Memory B cell (primary cell): Measurements from ENCODE around the gene GPC3.

Experiments
- ATAC-seq: fragments of 150-1000 bp; cut with Tn5 transposase; 2 replicates; pipeline ENCODE4 v1.10.0; 2021; ENCODE audit warnings: low read depth, mild to moderate bottlenecking, moderate library complexity
- DNase-seq, 2 donors: peaks; one replicate each; pipeline ENCODE4 v3.0.0; 2022; ENCODE audit warnings: low spot score in 2 of 2
- H3K27ac Mint-ChIP-seq: one replicate; pipeline ENCODE4 v1.8.0; 2022; ENCODE audit warnings: mild to moderate bottlenecking, moderate library complexity, mixed read lengths
- H3K27me3 Mint-ChIP-seq: one replicate; pipeline ENCODE4 v1.8.0; 2022; ENCODE audit warnings: mixed read lengths
- H3K36me3 Mint-ChIP-seq: one replicate; pipeline ENCODE4 v1.8.0; 2022; ENCODE audit warnings: mild to moderate bottlenecking, mixed read lengths
- H3K4me1 Mint-ChIP-seq: one replicate; pipeline ENCODE4 v1.8.0; 2022; ENCODE audit warnings: mixed read lengths
- H3K4me3 Mint-ChIP-seq: one replicate; pipeline ENCODE4 v1.8.0; 2022; ENCODE audit warnings: mild to moderate bottlenecking, moderate library complexity, mixed read lengths
- H3K9me3 Mint-ChIP-seq: one replicate; pipeline ENCODE4 v1.8.0; 2022; ENCODE audit warnings: mixed read lengths

GPC3 gene

DNA sequence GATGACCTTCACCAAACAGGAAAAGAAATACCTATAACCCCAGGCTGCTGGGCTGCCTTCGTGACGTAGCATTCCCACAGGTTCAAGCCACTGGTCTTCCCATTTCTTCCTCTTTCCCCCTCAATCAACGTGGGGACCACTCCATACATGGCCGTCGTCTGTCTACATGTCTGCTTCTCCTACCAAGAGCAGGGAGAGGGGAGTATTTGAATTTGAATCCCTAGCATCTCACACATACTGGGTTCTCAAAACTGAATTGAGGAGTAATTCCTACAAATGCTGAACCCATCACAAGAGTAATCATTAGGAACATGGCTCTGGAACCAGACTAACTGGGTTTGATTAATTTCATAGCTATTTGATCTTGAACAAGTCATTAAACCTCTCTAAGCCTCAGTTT is 17.3 kb downstream of the GPC3 start:
- DNase-seq (no peak), ATAC-seq (no peak)
- Mint-ChIP-seq H3K4me3 (no peak overlapping the region), H3K27me3 (peaks cover 6% of the 10 kb centered on the region), H3K9me3 (no peaks in the 10 kb centered on the region), H3K27ac (no peak overlapping the region), H3K4me1 (no peaks in the 10 kb centered on the region), H3K36me3 (no peaks in the 10 kb centered on the region)

DNA sequence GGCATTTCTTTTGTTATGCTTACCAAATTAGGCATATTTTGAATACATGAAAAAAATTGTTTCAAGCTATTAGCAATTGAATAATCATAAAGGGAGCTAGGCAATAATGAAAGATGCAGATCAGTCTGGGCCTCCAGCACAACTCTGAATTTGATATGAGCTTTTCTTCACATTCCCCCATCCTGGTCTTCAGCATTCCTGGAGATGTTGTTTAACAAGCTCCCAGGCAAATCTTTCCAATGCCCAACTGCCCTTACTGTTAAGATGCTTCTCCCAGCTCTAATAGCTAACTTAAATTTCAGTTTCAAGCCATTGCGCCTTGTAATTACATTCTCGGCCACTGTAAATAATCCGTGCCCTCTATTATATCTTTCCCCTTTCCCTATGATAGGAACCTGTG is 19.2 kb downstream of the GPC3 start:
- DNase-seq (no peak), ATAC-seq (no peak)
- Mint-ChIP-seq H3K27ac (no peak overlapping the region), H3K4me1 (no peaks in the 10 kb centered on the region), H3K4me3 (no peak overlapping the region), H3K27me3 (peaks cover 2% of the 10 kb centered on the region), H3K36me3 (no peaks in the 10 kb centered on the region), H3K9me3 (no peaks in the 10 kb centered on the region)

DNA sequence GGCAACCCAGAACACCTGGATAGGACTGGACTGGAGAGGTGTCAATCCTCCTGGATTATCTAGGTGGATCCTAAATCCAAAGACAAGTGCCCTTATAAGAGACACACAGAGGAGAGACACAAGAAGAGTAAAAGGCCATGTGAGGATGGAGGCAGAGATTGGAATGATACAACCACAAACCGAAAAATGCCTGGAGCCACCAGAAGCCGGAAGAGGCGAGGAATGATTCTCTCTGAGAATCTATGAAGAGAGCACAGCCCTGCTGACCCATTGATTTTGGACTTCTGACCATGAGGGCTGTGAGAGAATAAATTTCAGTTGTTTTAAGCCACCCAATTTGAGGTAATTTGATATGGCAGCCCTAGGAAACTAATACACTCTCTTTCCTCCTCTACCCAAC is 20.1 kb downstream of the GPC3 start:
- Mint-ChIP-seq H3K36me3 (no peaks in the 10 kb centered on the region), H3K9me3 (no peaks in the 10 kb centered on the region), H3K4me1 (no peaks in the 10 kb centered on the region), H3K27me3 (peaks cover 2% of the 10 kb centered on the region), H3K27ac (no peak overlapping the region), H3K4me3 (no peak overlapping the region)
- ATAC-seq (no peak), DNase-seq (no peak)

DNA sequence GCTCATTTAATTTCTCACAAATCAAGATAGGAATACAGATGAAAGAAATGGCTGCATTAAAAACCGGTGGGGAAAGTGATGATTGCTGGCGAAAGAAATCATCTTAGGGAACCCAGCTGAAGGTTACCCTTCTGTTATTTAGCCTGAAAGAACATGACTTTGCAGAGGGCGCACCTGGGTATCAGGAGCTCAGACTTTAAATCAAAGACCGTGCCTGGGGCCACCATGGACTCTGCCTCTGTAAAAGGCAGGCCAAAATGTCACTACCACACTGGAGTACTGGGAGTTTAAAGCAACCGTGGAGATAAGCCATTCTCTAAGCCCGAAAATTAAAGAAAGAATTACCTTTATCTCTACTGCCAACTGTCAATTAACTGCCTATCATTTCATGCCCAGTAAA is 24.3 kb downstream of the GPC3 start:
- no peaks in the 10 kb centered on the region for H3K36me3 Mint-ChIP-seq
- peaks cover 2% of the 10 kb centered on the region for H3K27me3 Mint-ChIP-seq
- H3K27ac Mint-ChIP-seq = no peak overlapping the region
- DNase-seq = no peak
- H3K9me3 Mint-ChIP-seq = no peaks in the 10 kb centered on the region
- H3K4me1 Mint-ChIP-seq = no peaks in the 10 kb centered on the region
- ATAC-seq = no peak
- H3K4me3 Mint-ChIP-seq = no peak overlapping the region

DNA sequence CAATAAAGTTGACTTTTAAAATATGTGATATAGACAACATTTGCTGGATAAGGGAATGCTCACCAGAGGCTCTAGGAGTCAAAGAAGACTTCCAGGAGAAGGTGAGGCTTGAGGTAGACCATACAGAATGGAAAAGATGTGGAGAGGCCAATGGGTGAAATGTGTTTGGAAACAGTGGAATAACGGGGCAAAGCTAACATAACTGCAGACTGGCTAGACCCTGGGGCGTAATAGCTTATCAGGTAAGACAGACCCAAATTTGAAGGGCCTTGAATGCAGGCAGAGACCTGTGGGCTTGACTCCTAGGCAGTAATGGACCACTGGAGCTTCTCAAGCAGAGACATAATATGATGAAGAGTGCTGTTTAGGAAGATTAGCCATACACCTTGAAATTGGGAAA is 25.4 kb downstream of the GPC3 start:
- Mint-ChIP-seq H3K36me3 (no peaks in the 10 kb centered on the region), H3K4me3 (no peak overlapping the region), H3K27ac (no peak overlapping the region), H3K9me3 (peaks cover 2% of the 10 kb centered on the region), H3K27me3 (peaks cover 2% of the 10 kb centered on the region), H3K4me1 (no peaks in the 10 kb centered on the region)
- ATAC-seq (no peak), DNase-seq (no peak)

DNA sequence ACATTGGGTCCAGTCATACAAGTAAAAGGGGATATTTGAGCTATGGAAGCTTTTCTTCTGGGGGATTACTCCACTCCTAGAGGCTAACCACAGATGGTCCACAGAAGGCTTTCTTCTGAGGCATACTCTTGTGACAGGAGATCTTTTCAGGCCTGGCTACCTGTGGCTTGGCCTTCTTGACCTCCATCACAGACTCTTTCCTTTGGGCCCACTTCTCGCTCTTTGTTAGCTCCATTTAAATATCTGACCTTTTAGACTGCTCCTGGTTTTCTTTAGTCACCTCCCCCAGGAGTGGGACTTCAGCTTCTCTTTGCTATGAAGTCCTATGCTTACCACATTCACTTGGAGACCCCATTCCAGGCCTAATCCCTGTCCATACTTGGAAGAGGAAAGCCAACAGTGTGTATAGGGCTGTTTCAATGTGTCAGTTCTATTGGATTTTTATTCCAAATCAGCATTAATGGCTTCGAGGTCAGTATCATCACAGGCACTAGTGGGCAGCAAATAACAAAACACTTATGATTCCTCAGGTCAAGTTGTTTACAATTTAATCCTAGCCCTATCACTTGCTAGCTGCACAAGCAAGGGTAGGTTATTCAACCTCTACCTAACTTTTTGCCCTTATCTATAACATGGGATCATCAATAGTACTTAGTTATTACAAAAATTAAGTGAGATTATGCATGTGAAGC is 26.3 kb downstream of the GPC3 start:
- ATAC-seq = no peak
- no peak overlapping the region for H3K27ac Mint-ChIP-seq
- H3K9me3 Mint-ChIP-seq = peaks cover 2% of the 10 kb centered on the region
- no peak for DNase-seq
- H3K4me3 Mint-ChIP-seq = no peak overlapping the region
- no peaks in the 10 kb centered on the region for H3K4me1 Mint-ChIP-seq
- H3K27me3 Mint-ChIP-seq = peaks cover 2% of the 10 kb centered on the region
- H3K36me3 Mint-ChIP-seq = no peaks in the 10 kb centered on the region

DNA sequence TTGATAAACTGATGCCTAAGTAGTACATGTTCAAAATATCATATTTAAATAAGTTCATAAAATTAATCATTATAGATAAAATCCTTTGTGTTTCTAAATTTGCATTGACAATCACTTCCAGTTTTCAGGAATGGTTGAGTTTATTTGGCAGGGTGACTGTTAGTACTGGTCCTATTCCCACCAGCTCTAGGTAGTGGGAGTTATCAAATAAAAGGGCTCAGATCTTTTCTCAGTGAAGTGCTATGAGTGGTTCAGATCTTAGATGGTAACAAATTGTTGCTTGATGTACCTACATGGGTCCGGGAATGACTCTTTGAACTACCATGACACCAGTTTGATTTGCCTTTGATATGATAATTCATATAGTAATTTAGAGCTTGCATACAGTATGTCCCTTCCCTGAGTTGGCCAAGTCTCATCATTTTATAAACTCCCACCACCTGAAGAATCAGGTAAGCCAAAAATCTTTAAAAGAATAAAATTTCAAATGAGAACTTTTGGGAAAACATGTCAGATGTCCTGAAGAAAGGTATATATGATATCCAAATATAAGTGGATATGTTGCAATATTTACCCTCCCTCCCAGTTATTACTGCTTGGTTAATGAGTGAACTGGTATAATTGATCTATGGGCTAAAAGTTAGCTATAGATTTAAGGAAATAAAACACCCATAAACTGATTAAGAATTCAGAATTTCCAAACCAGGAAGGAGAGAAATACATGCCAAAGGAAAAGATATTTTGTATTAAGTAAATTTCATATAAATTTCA is 28.6 kb downstream of the GPC3 start:
- peaks cover 5% of the 10 kb centered on the region for H3K9me3 Mint-ChIP-seq
- H3K4me1 Mint-ChIP-seq = no peaks in the 10 kb centered on the region
- DNase-seq = no peak
- no peak for ATAC-seq
- no peaks in the 10 kb centered on the region for H3K36me3 Mint-ChIP-seq
- H3K4me3 Mint-ChIP-seq = no peak overlapping the region
- H3K27ac Mint-ChIP-seq = no peak overlapping the region
- H3K27me3 Mint-ChIP-seq = peaks cover 2% of the 10 kb centered on the region

DNA sequence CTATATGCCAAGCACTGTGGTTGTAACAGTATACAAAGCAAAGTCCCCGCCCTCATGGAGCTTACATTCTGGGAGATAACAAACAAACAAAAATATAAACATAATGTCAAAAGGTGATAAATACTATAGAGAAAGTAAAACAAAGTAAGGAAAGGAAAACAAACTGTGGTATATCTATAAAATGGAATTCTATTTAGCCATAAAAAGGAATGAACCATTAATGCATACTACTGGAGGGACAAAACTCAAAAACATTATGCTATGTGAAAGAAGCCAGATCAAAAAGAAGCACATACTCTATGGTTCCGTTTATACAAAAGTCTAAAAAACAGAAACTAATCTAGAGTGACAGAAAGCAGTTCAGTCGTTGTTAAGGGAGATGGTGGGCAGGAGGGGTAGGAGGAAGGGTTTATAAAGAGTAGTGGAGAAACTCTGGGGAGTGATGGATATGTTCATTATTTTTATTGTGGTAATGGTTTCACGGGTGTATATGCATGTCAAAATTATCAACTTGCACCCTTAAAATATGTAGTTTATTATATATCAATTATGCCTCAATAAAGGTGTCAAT is 31.5 kb downstream of the GPC3 start:
- no peaks in the 10 kb centered on the region for H3K36me3 Mint-ChIP-seq
- no peak for ATAC-seq
- H3K9me3 Mint-ChIP-seq = peaks cover 5% of the 10 kb centered on the region
- no peak for DNase-seq
- no peaks in the 10 kb centered on the region for H3K4me1 Mint-ChIP-seq
- no peak overlapping the region for H3K27ac Mint-ChIP-seq
- no peak overlapping the region for H3K4me3 Mint-ChIP-seq
- peaks cover 2% of the 10 kb centered on the region for H3K27me3 Mint-ChIP-seq

DNA sequence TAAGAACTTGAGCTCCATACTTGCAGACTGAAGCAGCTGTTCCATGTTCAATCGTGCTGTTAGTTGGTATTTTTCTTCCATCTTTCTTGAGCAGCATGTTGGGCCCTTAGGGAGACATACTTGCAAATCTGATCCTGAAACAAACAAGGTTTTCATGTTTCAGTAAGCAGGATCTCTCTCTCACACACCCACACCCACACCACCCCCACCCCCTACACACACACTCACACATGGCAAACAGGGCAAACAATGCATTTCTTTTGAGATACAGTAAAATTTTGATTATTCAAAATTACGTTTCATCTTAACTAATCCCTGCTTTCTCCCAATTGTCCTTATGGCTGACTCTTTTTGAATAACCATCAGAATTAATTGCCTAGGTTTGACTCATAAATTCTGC is 32.3 kb downstream of the GPC3 start:
- Mint-ChIP-seq H3K4me3 (no peak overlapping the region), H3K36me3 (no peaks in the 10 kb centered on the region), H3K9me3 (peaks cover 5% of the 10 kb centered on the region), H3K4me1 (no peaks in the 10 kb centered on the region), H3K27me3 (peaks cover 3% of the 10 kb centered on the region), H3K27ac (no peak overlapping the region)
- DNase-seq = no peak
- ATAC-seq = no peak

DNA sequence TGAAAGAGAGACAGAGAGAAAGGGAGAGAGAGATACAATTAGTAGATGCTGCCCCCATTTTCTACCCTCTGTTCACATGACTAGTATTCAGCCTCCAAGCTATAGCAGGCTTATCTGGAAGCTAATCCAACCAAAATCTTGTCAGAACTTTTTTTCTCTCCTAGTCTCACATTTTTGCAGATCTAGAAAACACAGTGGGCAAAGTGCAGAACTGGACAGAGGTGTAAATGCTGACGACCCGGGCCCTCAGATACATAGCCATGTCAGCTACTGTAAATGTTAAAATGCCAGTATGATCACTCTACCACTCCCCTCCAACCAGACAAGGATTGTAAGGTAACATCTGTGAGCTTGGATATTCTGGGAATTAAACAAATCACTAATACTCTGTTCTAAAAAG is 34.3 kb downstream of the GPC3 start:
- Mint-ChIP-seq H3K4me1 (peaks cover 2% of the 10 kb centered on the region), H3K4me3 (no peak overlapping the region), H3K36me3 (no peaks in the 10 kb centered on the region), H3K27me3 (peaks cover 5% of the 10 kb centered on the region), H3K9me3 (peaks cover 5% of the 10 kb centered on the region), H3K27ac (no peak overlapping the region)
- ATAC-seq (no peak), DNase-seq (no peak)

DNA sequence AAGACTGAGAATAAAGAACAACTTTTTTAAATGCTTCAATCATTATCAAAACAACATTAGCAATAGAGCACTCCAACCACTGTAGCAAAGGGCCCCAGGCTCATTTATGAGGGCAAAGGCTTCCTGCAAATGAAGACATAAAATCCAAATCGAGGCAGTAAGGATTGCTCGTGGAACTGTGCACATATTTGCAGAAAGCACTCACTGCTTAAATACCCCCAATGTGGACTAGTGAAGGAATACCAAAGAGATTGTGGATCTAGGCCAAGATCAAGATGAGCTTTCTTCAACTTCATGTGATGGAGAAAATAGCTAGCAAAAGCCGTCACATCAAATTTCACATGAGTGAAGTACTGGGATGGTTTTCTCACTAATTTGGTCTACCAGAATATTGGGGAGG is 35.2 kb downstream of the GPC3 start:
- H3K27ac Mint-ChIP-seq = no peak overlapping the region
- peaks cover 2% of the 10 kb centered on the region for H3K4me1 Mint-ChIP-seq
- H3K27me3 Mint-ChIP-seq = peaks cover 4% of the 10 kb centered on the region
- peaks cover 3% of the 10 kb centered on the region for H3K9me3 Mint-ChIP-seq
- H3K4me3 Mint-ChIP-seq = no peak overlapping the region
- no peak for DNase-seq
- no peak for ATAC-seq
- no peaks in the 10 kb centered on the region for H3K36me3 Mint-ChIP-seq

DNA sequence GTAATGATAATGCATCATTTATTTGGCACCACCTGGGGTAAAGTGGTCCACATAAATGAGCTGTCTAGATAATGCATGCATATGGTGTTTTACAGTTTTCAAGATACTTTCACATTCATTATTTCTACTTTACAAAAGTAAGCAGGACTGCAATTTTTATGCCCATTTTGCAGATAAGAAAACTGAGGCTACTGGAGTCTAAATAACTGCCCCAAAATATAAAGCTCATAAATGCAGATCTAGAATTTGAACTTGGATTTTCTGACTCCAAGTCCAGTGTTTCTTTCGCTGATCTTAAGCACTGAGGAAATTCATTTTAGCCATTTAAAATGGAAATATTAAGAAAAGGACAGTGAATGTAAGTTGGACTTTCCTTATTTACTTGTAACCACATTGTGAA is 36.5 kb downstream of the GPC3 start:
- peaks cover 4% of the 10 kb centered on the region for H3K27me3 Mint-ChIP-seq
- H3K4me1 Mint-ChIP-seq = peaks cover 2% of the 10 kb centered on the region
- DNase-seq = no peak
- no peak overlapping the region for H3K4me3 Mint-ChIP-seq
- H3K9me3 Mint-ChIP-seq = peaks cover 2% of the 10 kb centered on the region
- ATAC-seq = no peak
- H3K27ac Mint-ChIP-seq = no peak overlapping the region
- no peaks in the 10 kb centered on the region for H3K36me3 Mint-ChIP-seq

DNA sequence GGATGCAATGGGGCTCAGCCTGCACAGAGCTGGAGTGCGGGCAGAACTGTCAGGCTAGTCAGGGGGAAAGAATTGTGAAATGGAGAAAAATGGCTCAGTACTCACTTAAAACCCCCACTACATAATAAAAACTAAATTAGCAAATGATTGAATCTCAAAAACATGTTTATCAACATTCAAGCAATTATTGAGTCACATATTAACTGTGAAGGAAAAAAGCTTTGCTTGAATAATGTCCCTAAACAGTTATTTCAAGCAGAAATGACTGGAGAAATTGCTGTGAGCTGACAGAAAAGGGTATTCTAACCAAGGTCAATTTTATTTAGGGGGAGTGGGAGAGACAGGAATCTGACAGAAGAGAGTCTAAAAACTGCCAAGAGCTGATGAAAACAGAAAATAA is 37.4 kb downstream of the GPC3 start:
- DNase-seq (no peak), ATAC-seq (no peak)
- Mint-ChIP-seq H3K4me1 (peaks cover 2% of the 10 kb centered on the region), H3K36me3 (no peaks in the 10 kb centered on the region), H3K4me3 (no peak overlapping the region), H3K27me3 (peaks cover 4% of the 10 kb centered on the region), H3K27ac (no peak overlapping the region), H3K9me3 (no peaks in the 10 kb centered on the region)

DNA sequence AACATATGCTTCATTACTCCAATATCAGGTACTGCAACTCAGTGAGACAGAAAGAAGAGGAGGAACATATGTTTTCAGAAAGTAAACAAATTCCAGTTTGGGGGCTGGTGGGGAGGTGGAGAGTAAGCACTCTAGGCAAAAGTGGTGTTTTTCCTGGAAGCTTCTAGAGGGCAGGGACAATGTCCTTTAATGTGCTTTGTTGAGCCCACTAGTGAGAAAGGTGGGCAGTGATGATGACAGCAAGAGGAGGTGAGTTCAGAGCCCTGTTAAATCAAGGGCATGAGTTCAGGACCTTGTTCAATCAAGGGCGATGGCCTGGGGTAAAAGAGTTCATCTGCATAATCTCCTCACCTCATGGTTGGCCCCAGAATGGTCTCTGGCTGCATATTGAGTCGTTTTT is 38.4 kb downstream of the GPC3 start:
- DNase-seq (no peak), ATAC-seq (no peak)
- Mint-ChIP-seq H3K27ac (no peak overlapping the region), H3K36me3 (no peaks in the 10 kb centered on the region), H3K9me3 (no peaks in the 10 kb centered on the region), H3K27me3 (peaks cover 4% of the 10 kb centered on the region), H3K4me3 (no peak overlapping the region), H3K4me1 (peaks cover 2% of the 10 kb centered on the region)

DNA sequence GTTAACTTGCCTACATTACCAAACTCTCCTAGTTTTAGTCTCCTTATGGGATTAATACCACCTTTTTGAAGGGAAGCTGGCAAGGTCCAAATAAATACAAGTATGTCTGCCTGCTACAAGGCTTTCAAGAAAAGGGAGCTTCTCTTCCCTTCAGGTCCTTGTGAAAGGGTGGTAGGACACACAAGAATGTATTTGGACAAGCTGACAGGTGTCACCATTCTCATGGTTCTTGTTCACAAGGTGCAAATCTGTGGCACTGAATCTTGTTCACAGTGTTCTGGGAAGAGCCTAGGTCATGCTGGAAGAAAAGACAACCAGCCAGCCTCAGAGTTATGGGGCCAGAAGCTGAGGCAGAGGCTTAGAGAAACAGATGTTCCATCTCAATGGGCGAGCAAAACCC is 41.9 kb downstream of the GPC3 start:
- ATAC-seq (no peak), DNase-seq (no peak)
- H3K27me3 Mint-ChIP-seq = peaks cover 4% of the 10 kb centered on the region
- H3K9me3 Mint-ChIP-seq = no peaks in the 10 kb centered on the region
- peaks cover 2% of the 10 kb centered on the region for H3K4me1 Mint-ChIP-seq
- no peak overlapping the region for H3K27ac Mint-ChIP-seq
- no peaks in the 10 kb centered on the region for H3K36me3 Mint-ChIP-seq
- no peak overlapping the region for H3K4me3 Mint-ChIP-seq
